H1 (cell line): ENCODE results near the gene MTMR6. TPM values are rescaled to one million over a fixed set of nuclear protein-coding genes. Genes with fewer than 3 reads are reported as not detected.

ENCODE experiments used
- CTCF ChIA-PET: fragments of 300-600 bp; sonication (Branson Sonifier 250); formaldehyde crosslinking; loops from one replicate; lab custom pipeline; 2021; ENCODE audit not compliant: partially characterized antibody; lab: Charles Lee
- POLR2A ChIA-PET: fragments of 300-600 bp; sonication (Branson Sonifier 250); formaldehyde crosslinking; loops from one replicate; lab custom pipeline; 2021; ENCODE audit warnings: inconsistent platforms; ENCODE audit not compliant: partially characterized antibody; lab: Charles Lee
- DNase-seq, 2 experiments: peaks; one replicate each; pipeline versions ENCODE4 v3.0.0 to v3.0.0-alpha.2; 2010 to 2022; ENCODE audit warnings: low spot score in 2 of 2, low read depth in 1 of 2, mixed read lengths in 1 of 2
- FAIRE-seq: peaks from 2 replicates; lab custom pipeline; 2011; peaks lifted over from hg19 to GRCh38; lab: Jason Lieb, UNC
- H2AFZ ChIP-seq: 2 replicates; pipeline ENCODE4 v1.8.1; 2012; ENCODE audit warnings: low read length, inconsistent platforms
- H2AK5ac ChIP-seq: 2 replicates; pipeline ENCODE4 v1.6.1; 2013; ENCODE audit warnings: low read depth, low read length
- H2BK120ac ChIP-seq: replicated peaks from 2 replicates; pipeline ENCODE3; 2013; ENCODE audit warnings: low read depth, low read length, inconsistent platforms
- H2BK12ac ChIP-seq: 2 replicates; pipeline ENCODE4 v1.6.1; 2013; ENCODE audit warnings: low read depth, low read length
- H2BK15ac ChIP-seq: 2 replicates; pipeline ENCODE4 v1.6.1; 2013; ENCODE audit warnings: low read length
- H2BK20ac ChIP-seq: 2 replicates; pipeline ENCODE4 v1.6.1; 2013; ENCODE audit warnings: low read length
- H2BK5ac ChIP-seq: 2 replicates; pipeline ENCODE4 v1.6.1; 2013; ENCODE audit warnings: low read depth, low read length
- H3K14ac ChIP-seq: 2 replicates; pipeline ENCODE4 v1.6.1; 2013; ENCODE audit warnings: inconsistent platforms; ENCODE audit not compliant: insufficient read length
- H3K18ac ChIP-seq: 2 replicates; pipeline ENCODE4 v1.6.1; 2013; ENCODE audit warnings: low read length; ENCODE audit errors: extremely low read depth
- H3K23ac ChIP-seq: 2 replicates; pipeline ENCODE4 v1.6.1; 2013; ENCODE audit warnings: inconsistent platforms; ENCODE audit not compliant: insufficient read length
- H3K23me2 ChIP-seq: 2 replicates; pipeline ENCODE4 v1.6.1; 2013; ENCODE audit warnings: low read depth, low read length
- H3K27ac ChIP-seq: 2 replicates; pipeline ENCODE4 v1.6.1; 2011; ENCODE audit warnings: low read depth, low read length, inconsistent platforms
- H3K27me3 ChIP-seq, 4 experiments: replicated peaks in 1 of 4; 1 replicate in 1 of 4; 2 replicates in 3 of 4; pipeline versions ENCODE4 v1.6.1 to v1.8.1; 2011 to 2013; ENCODE audit warnings: low read length in 3 of 4, mild to moderate bottlenecking in 3 of 4, inconsistent platforms in 2 of 4, mixed read lengths in 2 of 4, moderate library complexity in 1 of 4; ENCODE audit not compliant: control insufficient read depth in 3 of 4, insufficient read depth in 3 of 4; ENCODE audit errors: extremely low read depth in 1 of 4
- H3K36me3 ChIP-seq, 4 experiments: 2 replicates each; pipeline versions ENCODE4 v1.6.1 to v1.8.1; 2011 to 2013; ENCODE audit warnings: mild to moderate bottlenecking in 4 of 4, low read length in 3 of 4, moderate library complexity in 2 of 4, control low read depth in 1 of 4, inconsistent platforms in 1 of 4; ENCODE audit not compliant: insufficient read depth in 4 of 4, control insufficient read depth in 2 of 4
- H3K4ac ChIP-seq: replicated peaks from 2 replicates; pipeline ENCODE3; 2013; ENCODE audit warnings: low read length, low read depth, mixed read lengths, inconsistent platforms; ENCODE audit not compliant: insufficient read length
- H3K4me1 ChIP-seq, 4 experiments: replicated peaks in 1 of 4; 1 replicate in 1 of 4; 2 replicates in 3 of 4; pipeline versions ENCODE4 v1.6.1 to v1.8.1; 2011 to 2013; ENCODE audit warnings: low read length in 3 of 4, inconsistent platforms in 2 of 4, mixed read lengths in 1 of 4; ENCODE audit not compliant: insufficient read depth in 4 of 4, control insufficient read depth in 3 of 4
- H3K4me2 ChIP-seq, 2 experiments: 2 replicates each; pipeline versions ENCODE4 v1.6.1 to v1.8.1; 2011 to 2013; ENCODE audit warnings: low read depth in 2 of 2, low read length in 2 of 2, control low read depth in 1 of 2, inconsistent platforms in 1 of 2, mild to moderate bottlenecking in 1 of 2; ENCODE audit not compliant: insufficient read depth in 1 of 2
- H3K4me3 ChIP-seq, 4 experiments: fragments of 200-600, 300-600 bp in 1 of 4; sonication (generic), shearing (Covaris generic), sonication (Bioruptor Twin) in 1 of 4; 2 replicates each; pipeline versions ENCODE4 v1.5.1 to v1.8.1; 2011 to 2016; ENCODE audit warnings: low read length in 4 of 4, low read depth in 3 of 4, control low read depth in 2 of 4, inconsistent platforms in 2 of 4, mild to moderate bottlenecking in 2 of 4, mixed read lengths in 1 of 4, moderate library complexity in 1 of 4; ENCODE audit not compliant: insufficient read depth in 2 of 4; ENCODE audit errors: extremely low read depth in 1 of 4
- H3K56ac ChIP-seq: replicated peaks from 2 replicates; pipeline ENCODE3; 2013; ENCODE audit warnings: low read depth, mild to moderate bottlenecking, mixed read lengths, low read length, inconsistent platforms; ENCODE audit not compliant: insufficient read length
- H3K79me1 ChIP-seq: 2 replicates; pipeline ENCODE4 v1.6.1; 2013; ENCODE audit warnings: low read depth, low read length, control low read depth
- H3K79me2 ChIP-seq, 2 experiments: 2 replicates each; pipeline versions ENCODE4 v1.6.1 to v1.8.1; 2012 to 2013; ENCODE audit warnings: low read length in 2 of 2, mild to moderate bottlenecking in 2 of 2, inconsistent platforms in 1 of 2; ENCODE audit not compliant: insufficient read depth in 2 of 2, control insufficient read depth in 1 of 2
- H3K9ac ChIP-seq, 4 experiments: replicated peaks in 1 of 4; 1 replicate in 1 of 4; 2 replicates in 3 of 4; pipeline versions ENCODE4 v1.6.1 to v1.8.1; 2011 to 2013; ENCODE audit warnings: low read depth in 3 of 4, low read length in 3 of 4, control low read depth in 2 of 4, mild to moderate bottlenecking in 2 of 4, moderate library complexity in 2 of 4, inconsistent platforms in 1 of 4; ENCODE audit errors: extremely low read depth in 1 of 4
- H3K9me3 ChIP-seq, 2 experiments: 2 replicates each; pipeline versions ENCODE4 v1.6.1 to v1.8.1; 2012 to 2013; ENCODE audit warnings: mild to moderate bottlenecking in 2 of 2, moderate library complexity in 2 of 2, control low read depth in 1 of 2, inconsistent platforms in 1 of 2, low read depth in 1 of 2, low read length in 1 of 2, mixed read lengths in 1 of 2; ENCODE audit not compliant: insufficient read depth in 2 of 2
- H4K20me1 ChIP-seq, 2 experiments: replicated peaks in 1 of 2; 2 replicates each; pipeline versions ENCODE3 to v1.8.1; 2011 to 2013; ENCODE audit warnings: inconsistent platforms in 2 of 2, low read length in 2 of 2, mild to moderate bottlenecking in 1 of 2; ENCODE audit not compliant: insufficient read depth in 2 of 2, control insufficient read depth in 1 of 2
- H4K5ac ChIP-seq: 2 replicates; pipeline ENCODE4 v1.6.1; 2013; ENCODE audit warnings: low read length, low read depth, mixed read lengths, inconsistent platforms; ENCODE audit not compliant: insufficient read length
- H4K8ac ChIP-seq: 2 replicates; pipeline ENCODE4 v1.8.0; 2013; ENCODE audit warnings: mild to moderate bottlenecking, moderate library complexity, low read length, inconsistent platforms; ENCODE audit not compliant: insufficient read depth; ENCODE audit errors: extremely low read depth
- H4K91ac ChIP-seq: replicated peaks from 2 replicates; pipeline ENCODE3; 2013; ENCODE audit warnings: low read length, mixed read lengths, inconsistent platforms; ENCODE audit not compliant: insufficient read length
- ASH2L ChIP-seq: fragments of 200-600, 300-600 bp; sonication (generic); IDR thresholded peaks from one replicate; pipeline ENCODE4 v1.7.1; 2017; ENCODE audit warnings: low read length
- BACH1 ChIP-seq: IDR thresholded peaks from 2 replicates; pipeline ENCODE4 v1.6.1; 2012; ENCODE audit warnings: low read length, improper control_type of control experiment
- EGR1 ChIP-seq: IDR thresholded peaks from 2 replicates; pipeline ENCODE4 v1.6.1; 2011; ENCODE audit warnings: low read depth, low read length, borderline replicate concordance
- FOSL1 ChIP-seq: IDR thresholded peaks from 2 replicates; pipeline ENCODE4 v1.6.1; 2011; ENCODE audit warnings: mild to moderate bottlenecking, low read depth, low read length, moderate library complexity; ENCODE audit not compliant: insufficient read depth
- GTF2F1 ChIP-seq: IDR thresholded peaks from 2 replicates; pipeline ENCODE4 v1.6.1; 2012; ENCODE audit warnings: low read depth, low read length, improper control_type of control experiment, borderline replicate concordance
- KDM4A ChIP-seq: IDR thresholded peaks from one replicate; pipeline ENCODE4 v1.7.1; 2012; ENCODE audit warnings: low read depth, mild to moderate bottlenecking, moderate library complexity, low read length, inconsistent platforms; ENCODE audit not compliant: severe bottlenecking
- KDM5A ChIP-seq: fragments of 200-600 bp; IDR thresholded peaks from 2 replicates; pipeline ENCODE4 v1.7.1; 2012; ENCODE audit warnings: mild to moderate bottlenecking, low read length, inconsistent platforms, mixed read lengths
- SAP30 ChIP-seq: fragments of 300-600 bp; sonication (generic); IDR thresholded peaks from 2 replicates; pipeline ENCODE4 v1.7.1; 2012; ENCODE audit warnings: low read length, moderate library complexity, mild to moderate bottlenecking, inconsistent platforms; ENCODE audit not compliant: insufficient read depth, insufficient replicate concordance
- SIRT6 ChIP-seq: IDR thresholded peaks from one replicate; pipeline ENCODE4 v1.7.1; 2012; ENCODE audit warnings: low read length, inconsistent platforms
- SRF ChIP-seq: IDR thresholded peaks from 2 replicates; pipeline ENCODE4 v1.6.1; 2011; ENCODE audit warnings: mild to moderate bottlenecking, low read depth, low read length, moderate library complexity
- SUZ12 ChIP-seq: fragments of 200-600 bp; sonication (generic); IDR thresholded peaks from 2 replicates; pipeline ENCODE4 v1.6.1; 2012; ENCODE audit warnings: mild to moderate bottlenecking, inconsistent platforms, low read length, moderate library complexity, mixed read lengths
- WGBS, 2 experiments: shearing (Covaris generic) in 1 of 2; methylation state at CpG; one replicate each; pipeline versions ENCODE4 v1.1.6 to v1.1.7; 2013 to 2015; ENCODE audit warnings: low lambda C conversion rate in 2 of 2, mixed read lengths in 2 of 2, inconsistent platforms in 1 of 2, low coverage in 1 of 2, missing lambda C conversion rate in 1 of 2; ENCODE audit not compliant: insufficient replicate concordance in 2 of 2, insufficient coverage in 1 of 2, insufficient read length in 1 of 2; ENCODE audit errors: extremely low coverage in 1 of 2, missing lambda C conversion rate in 1 of 2; 5-methylcytosine and 5-hydroxymethylcytosine counted together
- polyA plus RNA-seq, 7 experiments: library from polyadenylated mRNA; depleted of rRNA in 3 of 7; stranded (reverse) in 5 of 7; unstranded in 2 of 7; fragments of >200 nt in 5 of 7; fragments of 200-250 nt in 2 of 7; gene quantifications; 1 replicate in 5 of 7; 2 replicates in 1 of 7; 4 replicates in 1 of 7; pipeline versions ENCODE4 v1.2.1 to v1.2.3, GENCODE V29; 2011 to 2013; ENCODE audit warnings: missing spikeins in 2 of 7, mixed read lengths in 2 of 7
- total RNA-seq: library from RNA; stranded (reverse); fragmentation: NEBNext Ultra II Directional; extraction: Animal tissue kit (Norgen Biotek cat#: 25700); gene quantifications from 2 replicates; pipeline ENCODE4 v1.2.1, GENCODE V29; 2021

The MTMR6 gene
- total and polyA plus RNA-seq, 2 of the 8 experiments (the other 6 are each of a cell fraction or from before 2014, with no cell fraction given) = 2.1 to 8.4 TPM

GRCh38 chr13:25281193-25281934 lies 5.9 kb downstream of the MTMR6 start:
- Histone ChIP-seq H2AFZ (no peak overlapping the region), H3K9me3 (no peaks in the 10 kb centered on the region), H4K5ac (no peak overlapping the region), H3K79me2 (no peaks in the 10 kb centered on the region; a peak in 1 of 4 replicates), H2AK5ac (no peak overlapping the region), H3K9ac (no peak overlapping the region), H2BK12ac (no peak overlapping the region), H3K27ac (no peak overlapping the region), H3K36me3 (no peaks in the 10 kb centered on the region), H3K14ac (no peak overlapping the region), H3K23ac (no peak overlapping the region), H3K4me1 (no peaks in the 10 kb centered on the region), H3K4me3 (no peak overlapping the region), H2BK20ac (no peak overlapping the region), H3K4me2 (no peak overlapping the region), H4K20me1 (no peaks in the 10 kb centered on the region), H2BK15ac (no peak overlapping the region), H4K91ac (no peak overlapping the region), H3K18ac (no peak overlapping the region), H4K8ac (no peak overlapping the region), H3K4ac (no peak overlapping the region), H2BK5ac (no peak overlapping the region), H3K56ac (no peak overlapping the region), H3K27me3 (no peaks in the 10 kb centered on the region), H2BK120ac (no peak overlapping the region), H3K79me1 (no peaks in the 10 kb centered on the region), H3K23me2 (0 out of 2 replicates have a peak, but pooled peaks cover under 1% of the 10 kb centered on the region)
- DNase-seq (no peak), FAIRE-seq (no peak)
- ChIA-PET POLR2A (no interaction called here), CTCF (no interaction called here)
- WGBS, 2 experiments = 65% methylated on average over 4 of the region's 4 CpGs; no CpG with 5 or more reads in 1 of the 2 experiments
- no peak for TF ChIP-seq SRF
- TF ChIP-seq ASH2L = no peak
- TF ChIP-seq KDM4A = no peak
- no peak for TF ChIP-seq EGR1
- no peak for TF ChIP-seq SIRT6
- no peak for TF ChIP-seq KDM5A
- no peak for TF ChIP-seq GTF2F1
- TF ChIP-seq SUZ12 = no peak
- TF ChIP-seq SAP30 = no peak
- TF ChIP-seq FOSL1 = no peak
- no peak for TF ChIP-seq BACH1
